ENCODE data around the gene CSNK1G2.

Gene CSNK1G2

DNA sequence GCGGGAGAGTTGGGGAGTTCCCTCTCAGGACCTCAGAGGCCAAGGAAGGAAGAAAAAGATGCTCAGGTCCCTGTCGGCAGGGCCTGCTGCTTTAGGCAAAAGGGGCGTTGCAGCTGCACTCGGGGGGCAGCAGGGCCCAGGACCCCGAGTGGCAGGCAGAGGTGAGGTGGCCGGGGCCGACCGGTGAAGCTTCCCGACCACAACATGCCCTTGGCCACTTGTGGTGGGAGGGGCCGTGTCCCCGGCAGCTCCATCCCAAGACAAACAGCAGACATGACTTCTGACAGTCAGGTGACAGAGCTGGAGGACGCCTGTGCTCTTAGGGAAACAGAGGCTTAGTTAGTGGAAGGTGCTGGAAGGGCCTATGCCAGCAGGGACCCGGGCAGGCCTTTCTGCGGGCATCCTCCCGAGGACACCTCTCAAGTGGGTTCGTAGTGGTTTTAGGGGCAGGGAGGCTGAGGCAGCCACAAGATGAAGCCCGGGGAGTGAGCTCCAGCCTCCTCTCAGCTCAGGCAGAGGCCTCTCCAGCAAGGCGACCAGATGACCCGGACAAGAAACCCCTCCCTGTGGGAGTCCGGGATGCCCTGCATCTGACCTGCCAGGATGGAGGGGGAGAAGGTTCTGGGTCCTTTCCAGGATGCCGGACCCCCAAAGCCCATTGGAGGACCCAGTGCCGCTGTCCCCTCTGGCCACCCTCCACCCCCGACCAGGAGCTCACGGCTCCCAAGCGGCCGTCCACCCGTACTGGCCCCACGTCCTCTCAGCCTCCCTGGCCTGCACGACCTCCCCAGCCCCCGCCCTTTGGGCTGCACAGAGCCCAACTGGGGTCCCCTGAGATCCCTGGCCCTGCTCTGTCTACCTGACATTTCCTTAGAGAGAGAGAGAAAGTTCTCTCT lies 50.3 kb downstream of the CSNK1G2 start:
- FAIRE-seq: no peak

DNA sequence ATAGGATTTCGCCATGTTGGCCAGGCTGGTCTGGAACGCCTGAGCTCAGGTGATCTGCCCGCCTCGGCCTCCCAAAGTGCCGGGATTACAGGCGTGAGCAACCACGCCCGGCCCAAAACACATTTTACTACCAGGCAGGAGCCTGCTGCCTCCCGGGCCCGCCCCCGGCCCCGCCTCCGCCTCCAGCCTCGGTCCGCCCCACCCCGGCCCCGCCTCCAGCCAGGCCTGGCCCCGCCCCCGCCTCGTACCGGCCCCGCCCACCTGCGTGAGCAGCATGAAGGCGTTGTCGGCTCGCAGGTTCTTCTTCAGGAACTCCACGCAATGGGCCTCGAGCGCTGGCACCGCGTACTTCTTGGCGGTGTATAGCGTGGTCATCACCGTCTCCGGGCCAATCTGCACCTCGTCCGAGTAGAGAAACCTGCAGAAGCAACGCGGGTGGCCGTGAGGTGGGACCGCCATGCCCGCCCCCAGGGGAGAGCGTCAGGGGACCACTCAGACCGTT lies 51.8 kb downstream of the CSNK1G2 start:
- FAIRE-seq: no peak

DNA sequence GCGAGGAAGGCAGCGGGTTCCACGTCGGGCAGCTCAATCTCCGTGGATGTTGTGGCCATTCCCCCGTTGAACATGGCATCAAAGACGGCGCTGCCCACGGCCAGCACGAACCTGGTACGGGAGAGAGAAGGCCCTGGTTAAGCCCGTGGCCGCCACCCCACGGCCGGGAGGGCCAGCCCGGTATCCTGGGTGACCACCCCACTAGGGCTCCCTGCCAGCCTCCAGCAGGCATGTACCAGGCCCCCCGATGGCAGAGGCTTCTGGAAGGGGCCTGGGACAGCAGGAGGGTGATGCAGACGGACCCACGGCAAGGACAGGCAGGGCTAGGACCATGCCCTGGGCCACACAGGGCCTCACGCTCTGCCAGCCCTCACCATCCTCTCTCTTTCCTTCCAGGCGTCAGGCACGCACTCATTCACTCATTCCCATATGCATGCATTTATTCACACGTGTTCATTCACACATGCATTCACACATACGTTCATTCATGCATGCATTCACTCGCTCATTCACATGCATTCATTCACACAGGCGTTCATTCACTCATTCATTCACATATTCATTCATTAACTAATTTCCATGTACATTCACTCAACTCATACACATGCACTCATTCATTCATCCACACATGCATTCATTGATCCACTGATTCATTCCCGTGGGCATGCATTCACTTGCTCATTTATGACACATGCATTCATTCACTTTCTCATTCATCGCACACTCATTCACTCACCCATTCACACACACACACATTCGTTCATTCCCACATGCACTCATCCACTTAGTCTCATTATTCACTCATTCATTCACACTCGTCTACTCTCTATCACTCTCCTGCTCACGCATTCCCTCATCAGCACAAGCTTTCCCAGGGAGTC lies 56.6 kb downstream of the CSNK1G2 start:
- no peak for FAIRE-seq

DNA sequence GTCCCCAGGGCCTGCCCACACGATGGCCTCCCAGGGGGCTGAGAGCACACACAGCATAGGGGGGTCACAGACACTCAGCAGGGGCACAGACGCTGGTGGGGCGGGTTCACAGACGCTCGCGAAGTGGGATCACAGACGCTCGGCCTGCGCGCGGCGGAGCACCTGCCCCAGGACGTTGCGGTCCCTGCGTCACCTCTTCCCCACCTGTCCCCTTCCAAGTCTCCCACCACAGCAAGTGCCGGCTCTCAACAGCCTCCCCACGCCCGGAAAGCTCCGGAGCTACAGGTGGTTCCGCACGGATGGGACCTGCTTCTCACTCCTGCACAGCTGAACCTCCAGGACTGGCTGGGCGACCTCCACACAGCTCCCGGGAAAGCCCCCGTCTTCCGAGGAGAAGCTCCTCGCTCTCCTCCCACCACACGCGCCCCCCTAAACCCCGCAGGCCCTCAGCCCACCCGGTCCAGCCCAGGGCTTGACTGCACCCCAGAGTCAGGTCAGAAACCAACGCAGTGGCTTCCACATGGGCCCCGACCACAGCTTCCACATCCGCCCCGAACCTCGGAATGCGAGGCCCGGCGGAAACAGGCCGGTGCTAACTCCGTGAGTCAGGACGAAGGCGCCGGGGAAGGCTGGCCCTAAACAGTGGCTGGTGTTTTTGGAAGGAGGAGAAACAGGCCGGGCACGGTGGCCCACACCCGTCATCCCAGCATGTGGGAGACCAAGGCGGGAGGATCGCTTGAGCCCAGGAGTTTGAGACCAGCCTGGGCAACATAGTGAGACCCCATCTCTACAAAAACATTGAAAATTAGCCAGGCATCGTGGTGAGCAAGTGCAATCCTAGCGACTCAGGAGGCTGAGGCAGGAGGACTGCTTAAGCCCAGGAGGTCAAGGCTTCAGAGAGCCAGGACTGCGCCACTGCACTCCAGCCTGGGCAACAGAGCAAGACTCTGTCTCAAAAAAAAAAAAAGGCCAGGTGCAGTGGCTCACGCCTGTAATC lies 58.0 kb downstream of the CSNK1G2 start:
- no peak for FAIRE-seq

DNA sequence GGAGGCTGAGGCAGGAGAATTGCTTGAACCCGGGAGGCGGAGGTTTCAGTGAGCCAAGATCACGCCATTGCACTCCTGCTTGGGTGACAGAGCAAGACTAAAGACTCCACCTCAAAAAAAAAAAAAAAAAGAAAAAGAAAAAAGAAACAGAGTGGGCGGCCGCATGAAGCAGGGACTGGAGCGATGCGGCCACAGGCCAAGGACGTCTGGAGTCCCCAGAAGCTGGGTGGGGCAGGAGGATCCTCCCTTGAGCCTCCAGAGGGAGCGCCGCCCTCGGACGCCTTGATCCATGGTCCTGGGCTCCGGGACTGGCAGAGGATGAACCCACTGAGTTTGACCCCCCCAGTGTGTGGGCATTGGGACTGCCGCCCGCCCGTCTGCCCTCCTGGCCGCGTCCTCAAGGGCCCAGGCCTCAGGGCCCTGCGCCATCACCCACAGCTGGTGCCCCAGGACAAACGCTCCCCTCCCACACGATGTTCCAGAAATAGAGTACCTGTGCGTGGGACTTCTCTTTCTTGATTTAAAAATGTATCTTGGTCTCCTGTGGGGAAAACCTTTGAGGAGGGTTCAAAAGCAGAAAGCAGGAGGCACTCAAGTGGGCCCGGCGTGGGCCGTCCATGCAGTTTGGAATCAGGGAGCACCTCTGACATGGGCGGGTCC lies 59.0 kb downstream of the CSNK1G2 start:
- FAIRE-seq: no peak

DNA sequence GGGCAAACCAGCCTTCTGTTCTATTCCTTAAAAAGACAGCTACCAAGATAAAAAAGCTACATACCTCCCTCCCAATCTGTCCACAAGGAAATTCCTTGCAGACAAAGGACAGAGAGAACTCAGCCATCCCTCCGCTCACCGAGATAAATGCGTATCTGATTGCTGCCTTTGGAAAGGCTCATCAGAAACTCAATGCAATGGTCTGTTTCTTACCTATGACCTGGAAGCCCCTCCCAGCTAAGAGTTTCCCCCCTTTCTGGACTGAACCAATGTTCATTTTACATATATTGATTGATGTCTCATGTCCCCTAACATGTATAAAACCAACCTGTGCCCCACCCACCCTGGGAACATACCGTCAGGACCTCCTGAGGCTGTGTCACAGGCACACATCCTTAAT lies 62.9 kb downstream of the CSNK1G2 start:
- no peak for FAIRE-seq

DNA sequence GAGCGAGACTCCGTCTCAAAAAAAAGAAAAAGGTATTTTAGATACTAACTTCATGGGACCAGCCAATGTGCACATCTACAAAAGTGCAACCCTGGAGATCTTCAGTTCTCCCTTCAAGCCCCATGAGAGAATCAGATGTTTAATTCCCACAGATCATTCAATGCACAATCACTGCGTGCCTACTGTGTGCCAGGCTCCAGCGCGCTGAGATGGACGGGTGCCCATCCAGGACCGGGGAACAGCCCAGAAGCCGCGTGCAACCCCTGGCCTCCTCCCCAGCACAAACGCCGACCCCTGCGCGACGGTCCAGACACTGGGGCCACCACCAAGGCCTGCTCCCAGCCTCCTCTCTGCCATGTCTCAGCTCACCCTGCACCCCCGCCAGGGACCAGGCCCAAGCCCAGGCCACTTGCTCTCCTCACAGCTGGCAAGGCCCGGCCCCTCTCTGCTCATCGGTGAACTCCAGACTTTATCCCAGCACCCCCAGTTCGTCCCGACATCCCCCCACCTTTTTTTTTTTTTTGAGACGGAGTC lies 69.2 kb downstream of the CSNK1G2 start:
- no peak for FAIRE-seq

DNA sequence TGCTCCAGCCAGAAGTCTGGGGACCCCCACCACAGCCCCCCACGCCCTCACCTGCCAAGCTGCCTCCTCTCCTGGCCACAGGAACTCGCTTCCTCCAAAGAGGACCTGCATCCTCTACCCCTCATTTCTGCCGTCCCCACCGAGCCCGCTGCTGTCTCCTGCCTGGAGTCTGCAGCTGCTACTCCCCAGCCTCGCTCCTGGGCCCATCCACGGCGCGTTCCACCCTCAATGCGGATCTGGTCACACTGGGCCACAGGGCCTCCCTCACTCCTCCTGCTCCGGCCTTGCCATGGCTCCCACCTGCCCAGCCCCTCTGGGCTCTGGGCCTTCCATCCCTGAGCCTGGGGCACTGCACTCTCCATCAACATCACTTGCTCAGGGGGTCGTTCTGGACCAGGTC lies 70.2 kb downstream of the CSNK1G2 start:
- FAIRE-seq: no peak

DNA sequence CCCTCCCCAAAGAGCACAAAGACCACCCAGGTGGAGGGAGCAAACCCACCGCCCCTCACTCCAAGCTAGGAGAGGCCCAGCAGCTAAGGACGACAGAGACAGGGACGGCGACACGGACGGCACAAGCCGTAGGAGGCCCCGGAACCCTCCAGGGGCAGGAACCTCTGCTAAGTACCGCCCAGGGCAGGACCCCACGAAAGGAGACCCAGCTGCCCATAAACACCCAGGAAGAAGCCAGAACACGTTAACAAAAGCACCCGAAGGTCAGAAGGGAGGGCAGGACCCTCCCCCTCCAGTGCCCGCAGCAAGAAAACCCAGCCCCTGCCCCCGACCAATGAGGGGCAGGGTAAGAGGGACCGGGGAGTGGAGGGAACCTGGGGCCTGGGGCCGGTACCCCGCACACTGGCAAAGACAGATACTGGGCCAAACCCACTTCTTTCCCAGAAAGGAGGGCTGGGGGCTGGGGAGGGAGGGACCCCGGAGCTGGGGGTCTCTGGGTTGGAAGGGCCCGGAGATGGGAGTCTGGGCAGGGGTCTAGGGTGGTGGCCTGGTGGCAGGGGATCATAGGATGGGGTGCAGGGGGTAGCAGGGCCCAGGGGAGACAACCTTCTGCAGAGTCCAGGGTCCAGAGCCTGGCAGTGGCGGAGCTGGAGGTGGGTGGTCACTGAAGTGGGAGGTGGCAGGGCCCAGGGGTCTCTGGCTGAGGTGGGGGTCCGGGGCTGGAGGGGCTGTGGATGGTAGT lies 72.1 kb downstream of the CSNK1G2 start:
- FAIRE-seq: no peak

DNA sequence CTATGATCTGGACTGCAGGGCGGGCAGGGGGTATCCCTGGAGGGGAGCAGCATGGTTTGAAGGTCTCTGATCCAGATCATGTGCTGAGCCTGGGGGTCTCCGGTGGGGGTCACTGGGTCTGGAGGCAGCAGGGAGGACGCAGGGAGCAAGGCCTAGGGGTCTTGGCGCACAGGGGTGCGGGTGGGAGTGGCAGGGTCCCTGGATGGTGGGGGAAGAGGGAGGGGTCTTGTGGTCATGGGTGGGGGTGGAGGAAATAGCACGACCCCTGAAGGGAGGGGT lies 72.7 kb downstream of the CSNK1G2 start:
- FAIRE-seq: no peak

DNA sequence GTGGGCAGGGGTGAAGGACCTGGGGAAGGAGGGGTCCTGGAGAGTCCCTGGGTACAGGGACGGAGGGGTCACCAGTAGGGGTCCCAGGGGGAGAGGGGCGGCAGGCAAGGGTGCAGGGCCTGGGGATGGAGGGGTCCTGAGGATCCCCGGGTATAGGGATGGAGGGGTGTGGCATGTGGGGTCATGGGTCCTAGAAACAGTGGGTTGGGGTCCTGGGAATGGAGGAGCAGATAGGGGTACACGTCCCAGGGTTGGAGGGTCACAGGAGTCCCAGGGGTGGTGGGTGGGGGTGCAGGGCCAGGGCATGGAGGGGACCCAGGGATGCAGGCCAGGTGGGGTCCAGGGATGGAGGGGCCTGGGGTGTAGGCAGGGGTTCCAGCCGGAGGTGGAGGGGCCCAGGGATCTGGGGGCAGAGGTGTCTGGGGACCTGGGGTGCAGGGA lies 73.2 kb downstream of the CSNK1G2 start:
- no peak for FAIRE-seq

DNA sequence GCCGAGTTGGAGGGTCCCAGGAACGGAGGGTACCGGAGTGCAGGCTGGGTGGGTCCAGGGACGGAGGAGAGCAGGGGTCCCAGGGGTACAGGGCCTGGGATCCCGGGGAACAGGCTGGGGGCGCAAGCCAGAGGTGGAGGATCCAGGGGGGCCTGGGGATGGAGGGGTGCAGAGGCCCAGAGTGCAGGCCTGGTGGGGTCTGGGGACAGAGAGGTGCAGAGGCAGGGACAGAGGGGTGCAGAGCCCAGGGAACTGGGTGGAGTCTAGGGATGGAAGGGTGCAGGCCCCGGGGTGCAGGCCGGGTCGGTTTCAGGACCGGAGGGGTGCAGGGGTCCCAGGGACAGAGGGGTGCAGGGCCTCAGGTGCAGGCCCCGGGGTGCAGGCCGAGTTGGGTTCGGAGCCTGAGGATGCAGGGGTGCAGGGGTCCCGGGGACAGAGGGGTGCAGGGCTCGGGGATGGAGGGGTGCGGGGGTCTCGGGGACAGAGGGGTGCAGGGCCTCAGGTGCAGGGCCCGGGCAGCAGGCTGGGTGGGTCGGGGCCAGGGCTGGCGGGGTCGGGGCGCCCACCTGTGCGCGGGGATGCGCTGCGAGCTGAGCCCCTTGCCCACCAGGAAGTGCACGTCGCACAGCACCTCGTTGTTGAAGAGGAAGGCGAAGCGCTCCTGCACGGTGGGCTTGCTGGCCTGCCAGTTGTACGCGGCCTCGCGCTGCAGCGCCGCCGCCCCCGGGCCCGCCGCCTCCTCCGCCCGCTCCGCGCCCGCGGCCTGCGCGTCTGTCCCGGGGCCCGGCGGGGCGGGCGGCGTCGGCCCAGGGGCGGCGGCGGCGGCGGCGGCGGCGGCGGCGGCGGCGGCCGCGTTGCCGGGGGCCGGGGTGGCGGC lies 74.0 kb downstream of the CSNK1G2 start:
- no peak for FAIRE-seq

DNA sequence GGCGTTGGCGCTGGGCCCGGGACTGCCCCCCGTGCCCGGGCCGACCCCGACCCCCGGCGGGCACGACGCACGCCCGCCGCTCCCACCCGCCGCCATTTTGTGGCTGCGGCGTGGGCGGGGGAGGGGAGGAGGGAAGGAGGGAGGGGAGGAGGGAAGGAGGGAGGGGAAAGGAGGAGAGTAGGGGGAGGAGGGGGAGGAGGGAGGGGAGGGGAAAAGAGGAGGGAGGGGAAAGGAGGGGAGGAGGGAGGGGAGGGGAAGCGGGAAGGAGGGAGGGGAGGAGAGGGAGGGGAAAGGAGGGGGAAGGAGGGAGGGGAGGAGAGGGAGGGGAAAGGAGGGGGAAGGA lies 74.6 kb downstream of the CSNK1G2 start, which contains the start of gene BTBD2:
BTBD2 (minus strand) TSS at position 107 of the 343 bp plus-strand sequence; CDS start at position 96, 11 bp downstream.
- FAIRE-seq: no peak

DNA sequence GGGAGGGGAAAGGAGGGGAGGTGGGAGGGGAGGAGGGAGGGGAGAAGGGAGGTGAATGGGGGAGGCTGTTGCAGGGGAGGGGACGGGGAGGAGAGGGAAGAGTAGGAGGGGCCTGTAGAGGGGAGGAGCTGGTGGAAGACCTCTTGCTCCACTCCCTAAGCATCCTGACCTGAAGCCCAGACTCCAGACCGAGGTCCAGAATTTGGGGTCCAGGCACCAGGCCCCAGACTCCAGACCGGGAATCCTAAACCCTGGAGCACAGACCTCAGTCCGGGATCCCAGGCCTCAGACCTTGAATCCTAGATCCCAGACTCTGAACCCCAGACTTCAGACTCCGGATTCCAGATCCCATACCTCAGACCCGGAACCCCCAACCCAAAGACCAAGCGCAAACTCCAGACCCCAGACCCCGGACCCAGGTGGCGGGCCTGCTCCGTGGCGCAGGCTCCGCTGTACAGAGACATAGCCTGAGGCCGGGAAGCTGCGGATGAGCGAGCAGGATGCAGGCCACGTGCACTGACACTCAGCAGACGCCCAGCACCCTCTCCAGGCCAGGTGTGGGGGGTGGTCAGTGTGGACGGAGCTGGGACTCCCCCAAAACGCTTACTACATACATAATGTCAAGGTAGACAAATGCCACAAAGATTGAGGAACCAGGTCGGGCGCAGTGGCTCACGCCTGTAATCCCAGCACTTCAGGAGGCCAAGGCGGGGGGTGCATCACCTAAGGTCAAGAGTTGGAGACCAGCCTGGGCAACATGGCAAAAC lies 75.3 kb downstream of the CSNK1G2 start:
- FAIRE-seq: no peak

DNA sequence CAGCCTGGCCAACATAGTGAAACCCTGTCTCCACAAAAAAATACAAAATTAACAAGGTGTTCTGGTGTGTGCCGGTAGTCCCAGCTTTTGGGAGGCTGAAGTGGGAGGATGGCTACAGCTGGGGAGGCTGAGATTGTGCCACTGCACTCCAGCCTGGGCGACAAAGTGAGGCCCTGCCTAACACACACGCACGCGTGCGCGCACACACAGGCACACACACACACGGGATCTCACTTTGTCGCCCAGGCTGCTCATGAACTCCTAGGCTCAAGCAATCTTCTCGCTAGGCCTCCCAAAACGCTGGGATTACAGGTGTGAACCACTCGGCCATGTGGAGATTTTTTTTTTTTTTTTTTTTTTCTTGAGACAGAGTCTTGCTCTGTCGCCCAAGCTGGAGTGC lies 77.8 kb downstream of the CSNK1G2 start:
- FAIRE-seq: no peak

DNA sequence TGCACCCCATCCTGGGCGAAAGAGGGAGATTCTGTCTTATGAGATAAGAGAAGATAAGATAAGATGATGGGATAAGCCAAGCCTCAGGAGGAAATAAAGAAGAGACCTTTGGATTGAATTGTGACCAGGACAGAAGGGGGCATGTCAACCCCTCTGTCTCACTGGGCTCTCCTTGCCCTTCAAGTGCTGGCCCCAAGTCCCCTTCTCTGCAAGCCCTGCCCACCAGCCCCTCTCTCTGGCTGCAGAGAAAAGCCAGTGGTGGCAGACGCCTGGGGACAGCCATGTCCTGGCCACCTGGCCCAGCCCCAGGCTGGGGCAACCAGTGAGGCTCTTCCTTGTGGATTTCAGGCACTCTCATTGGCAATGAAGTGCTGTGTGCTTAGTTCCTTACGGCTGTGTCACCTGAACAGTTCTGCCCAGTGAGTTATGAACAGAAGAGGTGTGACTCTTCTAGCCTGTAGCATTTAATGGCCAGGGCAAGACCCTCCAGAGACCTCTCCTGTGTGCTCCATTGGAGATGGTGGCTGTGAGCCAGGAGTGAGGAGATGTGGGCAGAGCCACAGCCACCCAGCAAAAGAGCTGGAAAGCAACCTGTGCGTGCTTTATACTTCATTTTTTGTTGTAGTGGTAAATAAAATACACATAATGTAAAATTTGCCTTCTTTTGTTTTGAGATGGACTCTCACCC lies 80.6 kb downstream of the CSNK1G2 start:
- FAIRE-seq: no peak

DNA sequence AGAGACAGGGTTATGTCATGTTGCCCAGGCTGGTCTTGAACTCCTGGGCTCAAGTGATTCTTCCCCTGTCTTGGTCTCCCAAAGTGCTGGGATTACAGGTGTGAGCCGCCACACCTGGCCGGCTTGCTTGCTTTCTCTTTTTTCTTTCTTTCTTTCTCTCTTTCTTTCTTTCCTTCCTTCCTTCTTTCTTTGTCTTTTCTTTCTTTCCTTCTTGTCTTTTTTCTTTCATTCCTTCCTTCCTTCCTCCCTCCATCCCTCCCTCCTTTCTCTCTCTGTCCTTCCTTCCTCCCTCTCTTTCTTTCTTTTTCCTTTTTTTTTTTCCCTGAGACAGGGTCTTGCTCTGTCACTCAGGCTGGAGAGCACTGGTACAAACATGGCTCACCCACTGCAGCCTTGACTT lies 81.3 kb downstream of the CSNK1G2 start:
- no peak for FAIRE-seq

DNA sequence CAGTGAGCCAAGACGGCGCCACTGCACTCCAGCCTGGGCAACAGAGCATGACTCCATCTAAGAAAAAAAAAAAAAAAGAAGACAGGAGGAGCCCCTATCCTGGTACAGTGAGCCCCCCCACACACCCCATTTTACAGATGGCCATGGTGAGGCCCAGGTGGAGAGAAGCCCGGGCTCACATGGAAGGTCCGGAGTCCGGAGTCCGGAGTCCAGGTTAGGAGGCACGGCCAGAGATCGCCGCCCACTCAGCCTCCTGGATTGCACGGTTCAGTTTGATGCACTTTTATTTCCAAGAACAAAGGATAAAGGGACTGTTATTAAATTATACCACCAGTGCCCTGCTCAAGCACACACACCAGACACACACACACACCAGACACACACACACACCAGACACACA lies 85.8 kb downstream of the CSNK1G2 start:
- FAIRE-seq: no peak

DNA sequence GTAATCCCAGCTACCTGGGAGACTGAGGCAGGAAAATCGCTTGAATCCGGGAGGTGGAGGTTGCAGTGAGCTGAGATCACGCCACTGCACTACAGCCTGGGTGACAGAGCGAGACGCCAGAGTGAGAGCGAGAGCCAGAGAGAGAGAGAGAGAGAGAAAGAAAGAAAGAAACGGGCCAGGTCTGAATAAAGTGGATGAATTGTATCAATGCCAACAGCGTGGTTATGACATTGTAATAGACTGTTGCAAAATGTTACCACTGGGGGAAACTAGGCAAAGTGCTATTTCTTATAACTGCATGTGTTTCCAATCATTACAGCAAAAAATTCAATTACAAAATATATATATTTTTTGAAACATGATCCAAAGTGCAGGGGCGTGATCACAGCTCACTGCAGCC lies 86.4 kb downstream of the CSNK1G2 start:
- FAIRE-seq: no peak

Data from G401.6 (cell line).